GM19351 (cell line): ENCODE measurements around the gene ARF1.

ENCODE experiments used
- ATAC-seq: cut with Tn5 transposase; IDR thresholded peaks from one replicate; pipeline ENCODE4 v1.9.1; 2021; ENCODE audit warnings: mild to moderate bottlenecking, moderate library complexity; ENCODE audit not compliant: unreplicated experiment

The ARF1 gene

DNA sequence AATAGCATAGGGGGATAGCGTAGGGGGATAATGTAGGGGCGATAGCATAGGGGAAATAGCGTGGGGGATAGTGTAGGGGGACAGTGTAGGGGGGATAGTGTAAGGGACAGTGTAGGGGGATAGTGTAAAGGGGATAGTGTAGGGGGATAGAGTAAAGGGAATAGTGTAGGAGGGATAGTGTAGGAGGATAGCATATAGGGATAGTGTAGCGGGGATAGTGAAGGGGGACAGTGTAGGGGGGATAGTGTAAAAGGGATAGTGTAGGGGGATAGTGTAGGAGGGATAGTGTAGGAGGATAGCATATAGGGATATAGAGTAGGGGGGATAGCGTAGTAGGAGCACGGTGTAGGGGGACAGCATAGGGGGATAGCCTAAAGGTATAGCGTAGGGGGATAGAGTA, 14.1 kb upstream of the ARF1 start:
- ATAC-seq: no peak

DNA sequence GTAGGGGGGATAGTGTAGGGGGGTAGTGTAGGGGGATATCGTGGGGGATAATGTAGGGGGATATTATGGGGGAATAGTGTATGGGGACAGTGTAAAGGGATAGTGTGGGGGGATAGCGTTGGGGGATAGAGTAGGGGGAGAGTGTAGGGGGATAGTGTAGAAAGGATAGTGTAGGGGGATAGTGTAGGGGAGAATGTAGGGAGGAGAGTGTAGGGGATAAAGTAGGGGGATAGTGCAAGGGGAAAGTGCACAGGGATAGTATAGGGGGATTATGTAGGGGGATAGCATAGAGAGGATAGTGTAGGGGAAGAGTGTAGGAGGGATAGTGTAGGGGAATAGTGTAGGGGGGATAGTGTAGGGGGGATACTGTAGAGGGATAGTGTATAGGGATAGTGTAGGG, 12.3 kb upstream of the ARF1 start:
- no peak for ATAC-seq

GRCh38 chr1:228070851-228071250, 11.7 kb upstream of the ARF1 start:
- ATAC-seq: no peak

DNA sequence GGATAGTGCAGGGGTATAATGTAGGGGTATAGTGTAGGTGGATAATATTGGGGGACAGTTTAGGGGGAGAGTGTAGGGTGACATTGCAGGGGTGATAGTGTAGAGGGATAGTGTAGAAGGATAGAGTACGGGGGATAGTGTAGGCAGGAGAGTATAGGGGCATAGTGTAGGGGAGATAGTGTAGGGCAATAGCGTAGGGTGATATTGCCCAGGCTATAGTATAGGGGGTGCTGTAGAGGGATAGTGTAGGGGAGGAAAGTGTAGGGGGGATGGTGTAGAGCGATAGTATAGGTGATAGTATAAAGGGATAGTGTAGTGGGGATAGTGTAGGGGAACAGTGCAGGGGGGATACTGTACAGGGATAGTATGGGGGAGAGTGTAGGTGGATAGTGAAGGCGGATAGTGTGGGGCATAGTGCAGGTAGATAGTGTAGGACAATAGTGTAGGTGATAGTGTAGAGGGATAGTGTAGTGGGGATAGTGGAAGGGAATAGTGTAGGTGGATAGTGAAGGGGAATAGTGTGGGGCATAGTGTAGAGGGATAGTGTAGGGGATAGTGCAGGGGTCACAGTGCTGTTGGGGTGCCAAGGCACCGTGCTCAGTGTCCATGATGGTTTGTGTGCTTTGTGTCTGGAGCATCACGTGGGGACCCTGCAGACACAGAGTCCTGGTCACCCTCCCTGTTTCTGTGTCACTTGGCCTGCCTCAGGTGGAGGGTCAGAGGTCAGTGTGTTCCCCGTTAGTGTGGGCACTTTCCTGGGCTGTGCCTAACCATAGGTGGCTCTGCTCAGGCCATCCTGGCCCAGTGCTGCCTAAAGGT, 10.5 kb upstream of the ARF1 start:
- ATAC-seq: no peak

GRCh38 chr1:228072658-228073043, 9.9 kb upstream of the ARF1 start:
- no peak for ATAC-seq

- ATAC-seq: no peak
Measured at GRCh38 chr1:228073061-228073856, 9.2 kb upstream of the ARF1 start.

- no peak for ATAC-seq
Measured at GRCh38 chr1:228073857-228074545, 8.5 kb upstream of the ARF1 start.

- no peak for ATAC-seq
Measured at GRCh38 chr1:228074954-228075730, 7.4 kb upstream of the ARF1 start.

GRCh38 chr1:228075801-228076271, 6.7 kb upstream of the ARF1 start:
- no peak for ATAC-seq

DNA sequence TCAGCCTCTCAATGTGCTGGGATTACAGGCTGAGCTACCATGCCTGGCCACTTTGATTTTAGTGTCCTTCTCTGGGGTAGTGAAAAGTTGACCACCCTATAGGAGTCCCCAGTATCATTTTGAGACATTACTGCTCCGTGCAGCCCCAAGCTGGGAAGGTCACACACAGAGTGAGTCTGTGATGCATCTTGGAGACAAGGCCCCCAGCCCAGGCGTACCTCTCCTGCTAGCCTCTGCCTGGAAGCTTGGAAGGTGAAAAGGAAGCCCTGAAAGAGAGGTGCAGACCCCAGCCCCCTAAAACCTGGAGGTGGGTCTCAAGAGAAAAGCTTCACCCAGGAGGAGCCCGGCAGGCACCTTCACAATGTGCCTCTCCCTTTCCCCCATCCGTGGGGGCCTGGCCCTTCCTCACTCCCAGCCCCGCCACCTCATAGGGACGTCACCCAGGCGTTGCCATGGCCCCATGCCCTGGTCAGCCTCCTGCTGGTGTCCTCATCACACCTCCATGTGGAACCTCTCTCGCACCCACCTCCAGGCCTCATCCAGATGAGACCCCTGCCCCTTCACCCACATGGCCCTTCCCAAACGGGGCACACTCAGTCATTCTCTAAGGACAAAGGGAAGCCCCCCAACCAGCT, 5.6 kb upstream of the ARF1 start:
- ATAC-seq: no peak

GRCh38 chr1:228077565-228078330, 4.8 kb upstream of the ARF1 start:
- ATAC-seq: no peak

DNA sequence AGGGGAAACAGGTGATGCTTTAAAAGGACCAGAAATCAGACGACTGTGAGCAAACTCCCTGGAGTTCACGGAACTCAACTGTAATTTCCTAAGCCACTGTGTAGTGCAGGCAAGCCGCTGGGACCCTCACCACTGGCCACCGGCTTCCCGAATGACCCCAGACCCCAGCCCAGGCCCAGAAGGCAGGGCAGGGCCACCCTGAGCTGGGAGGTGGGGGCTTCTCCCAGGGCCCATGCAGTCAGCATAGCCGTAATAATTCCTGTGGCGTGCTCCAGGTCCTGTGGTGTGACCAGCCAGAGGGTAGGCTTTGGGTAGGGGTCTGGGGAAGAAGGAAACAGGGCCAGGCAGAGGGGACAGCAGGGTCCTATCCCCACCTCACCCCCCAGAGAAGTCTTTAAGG, 3.5 kb upstream of the ARF1 start:
- ATAC-seq: no peak

DNA sequence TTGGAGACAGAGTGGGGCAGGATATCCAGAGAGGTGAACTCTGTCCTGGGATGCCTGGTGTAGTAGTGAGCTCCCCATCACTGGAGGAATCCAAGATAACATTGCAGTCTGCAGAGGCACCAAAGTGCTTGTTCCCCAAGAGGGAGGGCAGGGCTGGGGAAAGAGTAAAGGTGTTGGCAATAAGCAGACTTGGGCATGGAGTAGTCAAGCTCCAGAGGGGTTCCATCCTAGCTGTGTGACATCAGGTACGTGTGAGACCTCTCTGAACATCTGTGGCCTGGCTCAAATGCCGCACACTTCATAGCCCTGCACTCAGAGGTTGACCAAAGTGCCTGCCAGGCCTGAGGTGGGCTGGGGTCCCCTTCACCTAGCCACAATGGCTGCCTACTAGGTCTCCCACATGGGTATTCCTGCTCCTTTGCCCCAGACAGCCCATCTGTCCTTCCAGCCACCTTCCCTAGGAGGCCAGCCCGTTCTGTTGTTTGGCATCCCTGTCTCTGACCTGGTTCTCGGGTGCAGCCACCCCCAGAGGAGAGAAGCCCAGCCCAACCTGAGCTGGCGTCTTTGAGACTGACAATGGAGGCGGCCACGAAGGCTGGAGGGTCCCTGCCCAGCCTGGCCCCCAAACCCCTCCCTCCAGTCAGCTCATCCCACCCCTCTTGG, 2.8 kb upstream of the ARF1 start:
- ATAC-seq: no peak

DNA sequence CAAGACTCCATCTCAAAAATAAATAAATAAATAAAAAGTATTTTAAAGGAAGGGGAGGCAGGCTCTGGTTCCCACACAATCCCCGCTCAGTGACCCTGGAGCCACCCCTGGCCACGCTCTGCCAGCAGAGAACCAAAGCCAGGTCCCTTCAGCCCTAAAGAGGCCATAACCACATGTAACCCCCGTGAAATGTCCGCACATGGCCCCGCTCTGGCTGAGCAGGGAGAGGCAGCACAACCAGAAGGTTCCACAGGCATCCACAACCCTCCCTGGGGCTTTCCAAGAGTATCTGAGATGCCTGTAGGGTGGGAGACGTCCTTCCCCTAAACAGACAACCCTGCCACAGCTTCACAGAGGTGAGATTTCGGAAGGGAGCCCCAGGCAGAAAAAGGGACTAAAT, 1.4 kb upstream of the ARF1 start:
- ATAC-seq: no peak

GRCh38 chr1:228081578-228082213, 812 bp upstream of the ARF1 start:
- ATAC-seq: peak; percentile 25

GRCh38 chr1:228082918-228083870, 686 bp downstream of the ARF1 start:
- peak; percentile 12 for ATAC-seq

DNA sequence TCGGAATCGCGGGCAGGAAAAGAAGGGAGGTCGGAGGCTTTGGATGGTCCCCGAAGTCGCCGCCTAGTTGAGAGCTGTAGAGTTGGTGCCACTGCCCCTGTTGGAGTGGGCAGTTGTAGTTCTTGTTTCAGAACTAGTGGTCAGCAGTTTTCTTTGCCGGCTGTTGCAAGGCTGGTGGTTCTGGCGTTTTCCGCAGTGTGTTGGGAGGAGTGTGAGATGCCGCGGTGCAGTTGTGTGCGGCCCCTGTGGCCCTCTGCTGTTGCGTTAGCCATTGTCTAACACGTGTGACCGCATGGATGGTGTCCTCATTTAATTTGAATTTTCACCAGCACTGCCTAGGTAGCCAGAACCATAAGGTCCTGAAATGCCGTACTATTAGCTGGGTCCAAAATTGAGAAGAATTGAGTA, 1.4 kb downstream of the ARF1 start:
- no peak for ATAC-seq
